Activated T-helper 1 cell treated with anti-CD3 and anti-CD28 coated beads, Interleukin-2, amount 50 U/mL, for 16 hours (primary cell): ENCODE data around the gene MEF2A.
"Not testable (repeated sequence)": the region's sequence is repeated elsewhere in the genome, so short reads cannot be mapped to it uniquely, and the experiment has no call there.

Experiments used
- DNase-seq, 2 donors: peaks; one replicate each; pipeline ENCODE4 v3.0.0-alpha.2; 2020; ENCODE audit warnings: low read depth in 1 of 2, low spot score in 1 of 2

The MEF2A gene

DNA sequence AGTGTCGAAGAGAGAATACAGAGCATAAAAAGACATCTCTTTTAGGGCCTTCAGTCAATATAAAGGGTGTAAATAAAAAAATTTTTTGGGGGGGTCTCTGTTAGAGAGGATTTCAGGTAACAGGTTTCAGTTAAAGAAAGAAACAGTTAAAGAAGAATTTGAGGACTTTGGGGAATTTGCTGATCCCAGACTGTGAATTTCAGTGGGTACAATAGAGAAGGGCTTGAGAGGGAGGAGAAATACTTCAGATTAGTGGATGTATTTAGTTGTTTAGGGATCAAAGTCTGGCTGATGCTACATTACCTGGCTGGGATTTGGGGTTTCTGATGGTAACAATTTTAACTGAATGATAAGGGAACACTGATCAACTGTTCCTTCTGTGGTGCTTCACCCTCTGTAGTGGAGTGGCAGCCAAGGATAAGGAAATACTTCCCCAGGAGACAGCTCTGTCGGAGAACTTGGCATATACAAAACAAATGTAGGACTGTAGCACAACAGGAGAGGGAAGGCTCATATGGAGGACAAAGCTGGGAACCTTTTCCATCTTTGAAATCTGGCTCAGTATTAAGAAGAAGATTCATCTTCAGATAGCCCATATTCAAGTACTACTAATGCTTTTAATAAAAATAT, 79.2 kb downstream of the MEF2A start:
- DNase-seq, result no peak

DNA sequence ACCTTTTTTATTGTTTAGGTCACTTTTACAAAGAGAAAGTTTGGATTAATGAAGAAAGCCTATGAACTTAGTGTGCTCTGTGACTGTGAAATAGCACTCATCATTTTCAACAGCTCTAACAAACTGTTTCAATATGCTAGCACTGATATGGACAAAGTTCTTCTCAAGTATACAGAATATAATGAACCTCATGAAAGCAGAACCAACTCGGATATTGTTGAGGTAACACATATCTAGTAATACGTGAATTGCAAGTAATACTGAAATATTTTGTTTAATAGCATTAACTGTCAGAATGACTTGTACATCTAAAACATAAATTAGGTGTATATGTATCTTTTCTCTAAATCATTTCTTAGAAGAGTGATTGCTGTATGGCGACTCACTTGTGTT, 79.8 kb downstream of the MEF2A start:
- no peak for DNase-seq

DNA sequence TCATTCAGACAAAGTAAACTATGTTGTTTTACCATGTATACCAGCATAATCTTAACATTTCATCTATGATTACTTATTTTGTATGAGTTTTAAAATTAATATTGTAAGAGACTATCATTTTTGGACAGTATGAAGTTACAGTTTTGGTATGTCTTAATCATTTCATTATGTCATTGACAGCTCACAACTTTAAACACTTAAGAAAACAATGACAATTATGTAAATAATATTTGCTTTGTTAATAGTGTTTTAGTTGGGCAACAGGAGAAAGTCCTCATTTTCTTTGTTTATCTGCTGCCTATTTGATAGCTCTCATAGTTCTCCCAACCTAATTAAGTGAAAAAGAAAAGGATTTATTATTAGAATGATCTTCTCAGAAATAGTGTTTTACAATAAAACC, 80.2 kb downstream of the MEF2A start:
- no peak for DNase-seq

DNA sequence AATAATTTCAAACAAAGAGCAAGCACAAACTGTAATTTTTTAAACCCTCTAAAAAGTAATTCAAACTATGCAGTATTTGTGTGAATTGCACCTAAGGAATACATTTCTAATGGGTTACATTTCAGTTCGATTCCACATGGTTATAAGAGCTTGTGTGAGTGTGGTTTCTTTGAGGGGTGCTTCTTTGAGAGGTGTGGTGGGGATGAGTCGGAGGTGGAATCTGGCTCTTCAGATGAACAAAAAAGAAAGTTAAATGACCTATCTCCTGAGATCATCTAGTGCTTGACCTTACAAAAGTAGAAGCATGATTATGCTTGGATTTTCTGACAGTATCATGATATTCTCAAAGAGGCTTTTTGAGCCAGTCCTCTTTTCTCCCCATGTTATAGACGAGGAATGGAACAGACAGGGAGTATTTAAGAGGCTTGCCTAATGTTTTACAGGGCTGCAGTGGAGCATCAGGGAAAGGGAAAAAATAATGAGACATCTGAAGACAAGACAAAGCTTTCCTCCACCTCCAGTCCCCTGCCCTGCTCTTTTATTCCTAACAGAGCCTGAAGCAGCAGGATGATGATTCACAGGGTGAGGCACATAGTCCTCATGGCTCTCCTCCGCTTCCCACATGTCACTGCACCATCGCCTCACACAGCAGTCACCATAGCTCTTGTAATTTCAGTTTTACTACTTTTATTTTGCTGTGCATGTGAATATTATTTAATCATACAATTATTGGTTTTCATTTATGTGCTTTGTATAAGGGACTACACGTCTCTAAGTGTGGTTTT, 85.4 kb downstream of the MEF2A start:
- no peak for DNase-seq

DNA sequence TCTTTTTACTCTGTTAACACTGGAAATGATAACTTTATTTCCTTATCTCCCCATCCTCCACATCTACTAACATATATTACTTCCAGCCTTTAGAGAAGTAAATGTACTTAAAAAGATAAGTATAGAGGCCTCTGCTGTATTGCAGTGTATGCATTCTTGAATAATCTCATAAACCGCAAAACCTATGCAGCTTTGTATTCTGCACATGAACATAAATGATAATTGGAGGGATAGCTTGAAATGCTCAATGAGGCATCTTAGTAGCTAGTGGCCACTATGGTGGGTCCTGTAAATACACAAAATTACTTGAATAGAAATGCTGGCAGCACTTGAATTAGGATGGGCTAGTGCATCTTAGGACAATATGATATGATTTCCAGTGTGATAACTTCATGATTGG, 90.4 kb downstream of the MEF2A start:
- no peak for DNase-seq

DNA sequence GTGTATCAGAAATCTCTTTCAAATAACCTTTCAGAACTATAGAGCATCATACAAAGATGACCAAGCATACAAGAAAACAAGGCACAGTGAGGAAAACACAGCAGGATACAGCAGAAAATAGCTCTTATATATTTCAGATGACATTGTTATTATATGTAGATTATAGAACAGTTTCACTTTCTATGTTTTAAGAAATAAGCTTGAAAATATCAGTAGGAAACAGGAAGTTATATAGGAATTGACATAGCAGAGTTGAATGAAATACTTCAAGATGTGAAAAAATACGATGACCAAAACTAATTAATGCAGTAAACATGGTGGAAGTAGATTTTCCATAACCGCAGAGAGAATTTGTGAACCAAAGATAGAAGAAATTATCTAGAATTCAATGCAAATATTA, 92.2 kb downstream of the MEF2A start:
- DNase-seq, result no peak

DNA sequence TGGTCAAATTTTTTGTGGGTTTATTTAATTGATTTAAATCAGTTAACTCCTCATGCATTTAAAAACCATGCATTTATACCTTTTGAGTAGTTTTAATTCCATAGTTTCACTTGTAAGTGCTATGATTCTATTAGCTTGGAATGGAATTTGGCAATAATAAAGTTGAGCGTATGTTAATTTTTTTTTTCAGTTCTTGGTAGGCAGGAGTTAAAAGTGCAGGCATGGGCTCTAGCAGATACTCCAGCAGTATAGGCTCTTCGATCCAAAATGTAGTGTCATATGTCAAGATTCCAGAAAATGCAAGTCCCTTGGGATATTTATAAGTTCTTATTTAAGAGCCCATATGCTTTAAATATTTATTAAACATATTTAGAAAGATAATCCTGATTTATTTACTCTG, 97.1 kb downstream of the MEF2A start:
- DNase-seq, result no peak

DNA sequence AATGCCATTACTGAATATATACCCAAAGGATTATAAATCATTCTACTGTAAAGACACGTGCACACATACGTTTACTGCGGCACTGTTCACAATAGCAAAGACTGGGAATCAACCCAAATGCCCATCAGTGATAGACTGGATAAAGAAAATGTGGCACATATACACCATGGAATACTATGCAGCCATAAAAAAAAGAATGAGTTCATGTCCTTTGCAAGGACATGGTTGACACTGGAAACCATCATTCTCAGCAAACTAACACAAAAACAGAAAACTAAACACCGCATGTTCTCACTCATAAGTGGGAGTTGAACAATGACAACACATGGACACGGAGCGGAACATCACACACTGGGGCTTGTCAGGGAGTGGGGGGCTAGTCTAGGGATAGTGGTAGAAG, 100.3 kb downstream of the MEF2A start:
- DNase-seq, result not testable (repeated sequence)

DNA sequence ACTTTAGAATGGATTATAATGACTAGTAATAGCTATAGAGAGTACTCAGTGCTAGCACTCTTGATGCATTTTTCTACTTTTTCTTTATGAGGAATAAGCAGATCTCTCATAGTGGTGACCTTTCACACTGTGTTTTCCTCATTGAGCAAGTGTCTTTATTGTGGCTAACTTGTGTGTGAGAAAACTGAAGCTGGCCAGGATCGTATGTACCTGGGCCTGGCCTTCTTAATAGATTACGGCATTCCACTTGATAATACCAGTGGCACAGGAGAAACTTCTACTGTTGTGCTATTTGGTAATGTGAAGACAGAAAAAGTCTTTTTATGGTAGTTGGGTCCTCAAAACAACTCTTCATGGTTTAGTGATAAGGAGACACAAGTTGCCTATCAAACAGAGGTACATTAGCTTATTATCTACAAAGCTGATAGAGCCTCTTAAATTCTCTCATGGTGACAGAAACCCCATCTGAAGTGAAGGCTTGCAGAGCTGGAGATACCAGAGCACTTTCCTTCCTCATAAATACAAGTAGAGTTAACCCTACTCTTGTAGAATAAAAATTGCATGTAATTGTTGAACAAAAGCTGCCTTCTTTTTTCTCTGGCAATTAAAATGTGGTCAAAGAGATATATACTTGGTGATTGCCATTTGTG, 102.9 kb downstream of the MEF2A start:
- no peak for DNase-seq

DNA sequence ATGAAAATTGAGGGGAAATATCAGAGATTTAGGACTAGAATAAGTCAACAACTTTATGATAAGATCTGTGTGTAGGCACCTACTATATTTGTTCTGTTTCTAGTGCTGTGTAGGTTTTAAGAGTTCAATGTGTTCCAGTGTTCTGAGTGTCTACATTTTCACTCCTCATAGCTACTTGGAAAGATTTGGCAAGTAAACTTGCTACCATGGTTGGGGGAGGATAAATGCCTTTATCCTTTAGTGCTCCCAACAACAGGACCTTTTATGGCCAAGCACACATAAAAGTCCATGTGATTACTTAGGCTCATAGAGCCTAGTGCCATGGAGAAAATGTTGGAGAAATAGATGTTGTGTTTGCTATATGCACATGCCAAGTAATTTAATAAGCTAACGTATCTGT, 103.5 kb downstream of the MEF2A start:
- DNase-seq, result no peak

DNA sequence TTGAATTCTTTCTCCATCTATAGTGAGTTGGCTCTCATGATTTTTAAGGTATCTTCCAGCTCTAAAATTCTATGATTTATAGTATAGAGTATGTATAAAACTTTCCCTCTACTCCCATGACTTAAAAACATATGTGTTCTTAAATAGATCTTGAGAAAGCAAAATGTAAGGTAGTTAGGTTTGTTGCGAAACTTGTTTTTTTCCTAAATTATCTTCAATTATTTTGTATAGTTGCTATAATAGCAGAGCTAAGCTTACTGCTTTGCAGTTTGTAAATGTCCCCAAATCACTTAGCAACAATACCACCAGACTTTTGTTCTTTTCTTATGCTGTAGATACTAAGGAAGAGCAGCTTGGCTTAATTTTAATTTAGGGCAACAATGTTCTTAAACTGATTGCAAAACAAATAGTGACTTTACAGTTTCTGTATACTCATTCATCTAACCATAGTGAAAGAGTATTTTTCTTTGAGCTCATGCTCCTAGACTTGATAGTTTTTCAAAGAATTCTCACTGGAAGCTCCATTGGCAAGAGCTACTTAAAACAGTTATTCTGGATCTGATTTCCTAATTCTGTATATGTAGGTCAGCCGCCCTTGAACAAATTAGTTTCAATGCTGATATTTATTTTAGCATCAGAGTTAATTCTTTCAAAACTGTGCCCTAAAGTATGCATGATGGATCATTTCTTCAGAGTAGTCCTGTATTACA, 106.3 kb downstream of the MEF2A start:
- no peak for DNase-seq

DNA sequence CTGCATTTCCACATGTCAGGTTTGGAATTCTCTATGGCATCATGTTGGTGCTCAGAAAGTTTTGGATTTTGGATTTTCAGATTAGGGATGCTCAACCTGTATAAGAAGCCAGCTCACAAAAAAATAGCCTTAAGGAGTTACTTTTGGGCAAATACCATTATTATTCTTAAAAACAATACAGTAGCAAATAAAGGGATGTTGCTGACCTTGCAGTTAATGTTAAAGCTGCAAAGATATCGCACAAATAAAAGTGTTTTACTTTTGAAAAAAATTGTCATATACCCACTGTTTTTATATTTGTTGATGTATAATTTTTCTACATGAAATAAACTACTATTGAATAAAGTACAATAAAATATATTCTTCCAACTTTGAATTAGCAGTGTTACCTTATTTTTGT, 107.3 kb downstream of the MEF2A start:
- no peak for DNase-seq

DNA sequence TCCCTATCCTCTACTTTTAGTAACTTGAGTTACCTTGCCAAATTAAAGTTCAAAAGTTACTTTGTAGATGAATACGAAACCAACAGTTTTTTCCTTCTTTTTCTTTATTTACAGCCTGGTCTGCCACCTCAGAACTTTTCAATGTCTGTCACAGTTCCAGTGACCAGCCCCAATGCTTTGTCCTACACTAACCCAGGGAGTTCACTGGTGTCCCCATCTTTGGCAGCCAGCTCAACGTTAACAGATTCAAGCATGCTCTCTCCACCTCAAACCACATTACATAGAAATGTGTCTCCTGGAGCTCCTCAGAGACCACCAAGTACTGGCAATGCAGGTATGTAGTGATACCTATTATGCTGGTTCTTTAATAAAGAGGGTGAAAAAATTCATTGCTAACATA, 108.5 kb downstream of the MEF2A start:
- no peak for DNase-seq

DNA sequence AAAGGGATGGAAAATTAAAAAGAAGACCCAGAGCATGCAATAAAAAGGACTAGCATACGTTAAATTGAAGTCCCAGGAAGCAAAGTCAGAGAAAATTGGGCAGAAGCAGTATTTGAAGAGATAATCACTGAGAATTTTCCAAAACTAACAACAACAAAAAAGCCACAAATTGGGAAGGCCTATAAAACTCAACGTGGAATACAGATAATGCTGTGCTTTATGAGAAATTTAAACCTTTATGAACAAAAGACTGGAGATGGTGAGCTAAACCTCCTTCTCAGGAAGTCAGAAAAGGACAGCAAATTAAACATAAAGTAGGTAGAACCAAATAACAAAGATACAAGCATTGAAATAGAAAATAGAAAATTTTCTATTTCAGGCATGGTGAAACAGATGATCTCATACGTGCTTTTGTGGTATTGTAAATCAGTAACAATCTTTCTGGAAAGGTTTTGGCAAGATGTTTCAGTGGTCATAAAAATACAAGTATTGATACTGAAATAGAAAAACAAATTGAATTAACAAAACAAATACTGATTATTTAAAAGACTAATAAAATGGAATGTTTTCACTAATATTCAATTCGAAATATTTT, 111.9 kb downstream of the MEF2A start:
- DNase-seq, result no peak

DNA sequence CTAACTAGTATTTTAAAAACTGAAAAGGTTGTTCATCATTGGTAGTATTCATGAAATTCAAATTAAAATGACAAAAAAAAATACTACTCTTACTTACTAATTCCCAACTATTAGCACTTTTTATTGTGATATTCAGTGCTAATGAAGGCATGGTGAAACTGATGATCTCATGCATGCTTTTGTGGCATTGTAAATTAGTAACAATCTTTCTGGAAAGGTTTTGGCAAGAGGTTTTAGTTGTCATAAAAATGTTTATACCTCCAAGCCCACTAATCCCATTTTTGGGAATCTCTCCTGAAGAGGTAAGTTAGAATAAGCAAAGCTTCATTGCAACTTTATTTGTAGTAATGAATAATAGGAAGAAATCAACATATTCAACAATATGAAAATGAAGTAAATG, 114.5 kb downstream of the MEF2A start:
- no peak for DNase-seq

DNA sequence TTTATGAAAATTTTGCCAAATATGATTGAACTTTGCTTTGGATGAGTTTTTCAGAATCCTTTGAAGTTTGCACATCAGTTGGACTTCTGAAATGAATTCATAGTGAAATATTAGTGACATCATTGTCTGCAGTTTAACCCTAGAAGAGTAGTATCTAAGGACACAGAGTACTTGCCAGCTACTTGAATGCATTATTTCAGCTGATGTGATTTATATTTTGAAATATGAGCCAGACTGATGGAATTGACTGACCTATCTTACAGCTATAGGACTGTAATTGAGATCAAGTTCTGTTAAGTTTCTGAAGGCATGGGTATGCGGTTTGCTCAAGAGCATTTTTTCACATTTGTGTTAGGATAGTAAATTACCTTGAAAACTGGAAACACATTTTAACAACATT, 116.2 kb downstream of the MEF2A start:
- DNase-seq, result no peak

DNA sequence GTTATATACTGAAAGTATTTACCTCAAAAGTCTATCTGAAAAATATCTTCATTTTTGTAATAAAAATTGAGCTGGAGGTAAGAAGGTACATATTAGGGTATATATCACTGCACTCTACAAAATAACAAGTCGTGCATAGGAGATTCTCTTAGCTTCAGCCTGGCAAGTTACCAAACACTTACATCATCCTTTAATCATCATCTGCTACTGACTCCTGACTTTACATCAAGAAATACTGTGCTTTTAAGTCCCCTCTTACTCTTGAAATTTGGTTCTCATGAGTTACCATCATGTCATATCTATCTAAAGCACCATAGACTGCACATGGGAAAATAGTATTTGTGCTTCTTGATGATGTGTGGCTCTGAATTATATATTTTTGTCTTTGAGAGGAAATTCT, 116.7 kb downstream of the MEF2A start:
- no peak for DNase-seq

DNA sequence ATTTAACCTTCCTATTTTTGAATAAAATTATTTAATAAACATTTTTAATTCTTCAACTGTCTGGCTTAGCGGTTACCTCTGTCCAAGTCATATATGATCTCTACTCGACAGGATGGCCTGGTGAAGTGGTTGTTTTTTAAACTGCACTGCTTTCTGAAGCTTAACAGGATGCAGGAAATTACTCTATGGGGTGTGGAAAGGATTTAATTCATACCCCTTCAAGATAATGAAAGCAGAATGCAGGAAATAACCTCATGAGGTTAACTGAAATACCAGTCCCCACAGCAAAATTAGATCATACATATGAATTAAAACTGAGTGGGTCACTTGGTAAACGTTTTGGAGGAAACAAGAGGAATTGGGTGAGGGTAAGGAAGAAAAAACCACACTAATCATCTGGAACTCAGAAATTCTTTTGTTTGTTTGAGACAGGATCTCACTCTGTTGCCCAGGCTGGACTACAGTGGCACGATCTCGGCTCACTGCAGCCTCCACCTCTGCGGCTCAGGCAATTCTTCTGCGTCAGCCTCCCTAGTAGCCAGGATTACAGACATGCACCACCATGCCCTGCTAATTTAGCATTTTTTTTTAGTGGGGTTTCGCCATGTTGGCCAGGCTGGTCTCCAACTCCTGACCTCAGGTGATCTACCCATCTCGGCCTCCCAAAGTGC, 117.4 kb downstream of the MEF2A start:
- no peak for DNase-seq

DNA sequence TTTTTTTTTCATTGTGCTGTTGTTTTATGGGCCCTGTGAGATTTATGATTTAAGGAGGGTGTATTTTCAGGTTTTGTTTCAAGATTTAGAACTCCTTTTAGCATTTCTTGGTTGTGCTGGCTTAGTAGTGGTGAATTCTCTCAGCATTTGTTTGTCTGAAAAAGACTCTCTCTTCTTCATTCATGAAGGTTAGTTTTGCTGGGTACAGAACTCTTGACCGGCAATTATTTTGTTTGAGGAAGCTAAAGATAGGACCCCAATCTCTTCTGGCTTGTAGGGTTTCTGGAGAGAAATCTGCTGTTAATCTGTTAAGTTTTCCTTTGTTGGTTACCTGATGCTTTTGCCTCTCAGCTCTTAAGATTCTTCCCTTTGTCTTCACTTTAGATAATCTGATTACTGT, 120.5 kb downstream of the MEF2A start:
- no peak for DNase-seq

DNA sequence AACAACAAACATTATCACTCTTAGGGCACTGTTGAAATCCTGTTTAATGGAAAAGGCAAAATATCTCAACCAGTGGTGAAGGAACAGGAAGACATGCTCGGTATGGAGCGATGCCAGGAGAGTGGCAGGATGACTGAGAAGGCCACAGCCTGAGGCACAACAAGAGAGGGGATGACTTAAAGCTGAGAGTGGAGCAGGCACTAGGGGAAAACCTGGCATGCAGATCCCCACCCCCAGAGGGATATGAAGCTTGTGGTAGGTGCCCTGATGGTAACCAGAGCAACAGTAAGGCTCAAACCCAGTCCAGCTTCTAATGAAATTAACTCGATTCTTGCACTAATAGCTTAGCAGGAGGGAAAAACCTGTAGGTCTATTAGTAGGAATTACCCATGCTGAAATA, 127.0 kb downstream of the MEF2A start:
- DNase-seq, result no peak

DNA sequence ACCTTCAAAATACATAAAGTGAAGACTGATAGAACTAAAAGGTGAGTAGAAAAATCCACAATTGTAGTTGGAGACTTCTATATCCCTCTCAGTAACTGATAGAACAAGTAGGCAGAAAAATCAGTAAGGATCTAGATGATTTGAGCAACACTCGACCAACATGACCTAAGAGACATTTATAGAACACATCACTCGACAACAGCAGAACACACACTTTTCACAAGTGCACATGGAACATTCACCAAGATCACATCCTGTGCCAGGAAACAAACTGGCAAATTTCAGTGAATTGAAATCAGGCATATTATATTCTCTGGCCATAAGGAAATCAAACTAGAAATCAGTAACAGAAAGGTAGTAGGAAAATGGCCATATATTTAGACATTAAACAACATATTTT, 130.3 kb downstream of the MEF2A start:
- no peak for DNase-seq
